ENCODE data around the gene ATOSA.

Gene ATOSA

DNA sequence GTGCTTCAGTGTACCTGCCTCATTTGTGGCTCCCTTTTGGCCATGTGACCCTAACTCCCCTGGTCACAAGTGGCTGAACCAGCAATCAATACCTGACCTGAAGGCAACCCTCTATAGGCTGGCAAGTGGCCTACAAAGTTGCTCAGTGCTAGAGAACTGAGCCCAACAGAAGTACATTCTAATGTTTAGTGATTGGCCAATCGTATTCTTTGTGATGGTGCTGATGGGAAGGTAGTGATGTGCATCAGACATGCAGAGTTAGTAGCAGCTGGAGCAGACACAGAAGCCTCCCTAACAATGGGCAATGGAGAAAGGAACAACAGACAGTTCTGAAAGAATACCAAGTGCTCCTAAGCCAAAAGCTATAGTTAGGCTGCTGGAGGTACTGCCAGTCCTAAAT is 10.4 kb upstream of the ATOSA start:
- H3K4me3 ChIP-seq (ENCODE audit: low read length), result no peak overlapping the region
- no peak for DNase-seq (ENCODE audit: low read depth, low spot score)

DNA sequence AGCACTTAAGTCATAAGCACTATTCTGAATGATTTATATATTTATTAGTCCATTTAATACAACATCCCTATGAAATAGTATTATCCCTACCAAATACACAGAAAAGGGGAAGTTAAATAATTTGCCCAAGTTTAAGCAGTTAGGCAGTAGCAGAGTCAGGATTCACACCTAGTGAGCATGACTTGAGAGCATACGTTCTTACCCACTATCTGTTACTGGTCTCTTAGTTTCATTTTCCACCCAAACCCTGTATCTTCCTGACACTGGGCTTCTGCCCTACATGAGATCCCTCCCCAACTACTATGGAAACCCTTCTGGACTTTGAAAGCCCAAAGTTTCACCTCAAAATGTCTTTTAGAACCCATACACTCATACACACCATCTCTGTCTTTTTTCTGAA is 4.4 kb upstream of the ATOSA start:
- no peak overlapping the region for H3K4me3 ChIP-seq (ENCODE audit: low read length)
- DNase-seq (ENCODE audit: low read depth, low spot score), result no peak

- no peak for DNase-seq (ENCODE audit: low read depth, low spot score)
- no peak overlapping the region for H3K4me3 ChIP-seq (ENCODE audit: low read length)
These were observed 3.6 kb upstream of the ATOSA start for GRCh38 chr15:52682781-52683180.

- no peak for DNase-seq (ENCODE audit: low read depth, low spot score)
- no peak overlapping the region for H3K4me3 ChIP-seq (ENCODE audit: low read length)
These were observed 3.0 kb upstream of the ATOSA start for GRCh38 chr15:52682200-52682599.

DNA sequence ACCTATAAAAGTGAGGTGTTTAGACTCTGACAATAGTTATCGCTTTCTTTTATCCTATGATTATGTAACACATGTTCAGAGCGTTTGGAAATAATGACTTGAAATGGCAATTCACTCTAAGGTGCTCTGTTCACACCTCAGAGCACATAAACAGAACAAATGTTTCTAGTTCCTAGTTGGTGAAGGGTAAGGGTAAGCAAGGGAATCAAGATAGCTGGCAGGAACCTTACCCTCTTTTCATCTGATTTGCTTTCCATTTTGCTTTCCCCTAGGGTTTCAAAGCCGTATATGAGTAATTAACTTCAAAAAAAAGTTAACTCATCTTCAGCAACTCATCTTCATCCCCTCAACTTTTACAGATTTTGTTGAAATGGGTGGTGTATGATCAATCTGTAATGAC is 2.3 kb upstream of the ATOSA start:
- DNase-seq (ENCODE audit: low read depth, low spot score), result no peak
- no peak overlapping the region for H3K4me3 ChIP-seq (ENCODE audit: low read length)

GRCh38 chr15:52680761-52681160 is 1.6 kb upstream of the ATOSA start:
- no peak overlapping the region for H3K4me3 ChIP-seq (ENCODE audit: low read length)
- no peak for DNase-seq (ENCODE audit: low read depth, low spot score)

DNA sequence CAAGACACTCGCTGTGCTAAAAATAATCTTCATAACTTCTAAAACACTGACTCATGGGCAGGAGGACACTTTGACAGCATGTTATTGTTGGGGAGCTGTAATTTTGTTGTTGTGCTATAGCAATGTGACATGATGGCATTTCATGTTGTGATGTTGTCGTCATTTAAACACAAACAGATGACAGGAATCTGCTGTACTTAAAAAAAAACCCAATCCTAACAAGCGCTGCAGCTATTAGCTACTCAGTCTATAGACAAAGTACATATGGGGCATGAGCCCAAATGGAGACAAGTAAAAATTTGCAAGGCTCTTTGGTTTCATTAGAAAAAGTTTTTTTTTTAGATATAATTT is 828 bp upstream of the ATOSA start:
- H3K4me3 ChIP-seq (ENCODE audit: low read length), result peak overlapping the region; percentile 83
- DNase-seq (ENCODE audit: low read depth, low spot score), result no peak

GRCh38 chr15:52678468-52679231 is 538 bp downstream of the ATOSA start:
- no peak for DNase-seq (ENCODE audit: low read depth, low spot score)
- peak overlapping the region; percentile 83 for H3K4me3 ChIP-seq (ENCODE audit: low read length)

GRCh38 chr15:52677593-52678467 is 1.4 kb downstream of the ATOSA start:
- DNase-seq (ENCODE audit: low read depth, low spot score), result peak; percentile 46

GRCh38 chr15:52674831-52675230 is 4.4 kb downstream of the ATOSA start:
- no peak overlapping the region for H3K4me3 ChIP-seq (ENCODE audit: low read length)
- no peak for DNase-seq (ENCODE audit: low read depth, low spot score)

More at GRCh38 chr15:52677593-52678467, 1.4 kb downstream of the ATOSA start:
- peak overlapping the region; percentile 83 for H3K4me3 ChIP-seq (ENCODE audit: low read length)

GRCh38 chr15:52673734-52674133 is 5.5 kb downstream of the ATOSA start:
- DNase-seq (ENCODE audit: low read depth, low spot score), result no peak
- no peak overlapping the region for H3K4me3 ChIP-seq (ENCODE audit: low read length)

DNA sequence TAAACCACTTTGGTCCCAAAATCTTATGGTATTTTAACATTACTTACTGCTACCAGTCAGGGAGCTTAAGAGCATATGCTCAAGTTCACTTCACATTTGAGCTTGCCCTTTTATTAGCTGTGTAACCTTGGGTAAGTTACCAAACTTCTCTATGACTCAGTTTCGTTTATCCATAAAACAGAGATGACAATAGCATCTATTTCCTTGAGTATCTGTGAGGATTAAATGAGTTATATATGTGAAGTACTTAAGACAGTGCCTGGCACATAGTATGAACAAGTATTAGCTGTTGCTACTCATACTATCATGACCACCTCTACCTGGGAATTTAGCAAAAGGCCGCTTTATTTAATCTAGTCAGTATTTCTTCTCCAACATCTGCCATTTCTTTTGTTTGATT is 5.9 kb downstream of the ATOSA start:
- H3K4me3 ChIP-seq (ENCODE audit: low read length), result no peak overlapping the region
- no peak for DNase-seq (ENCODE audit: low read depth, low spot score)

DNA sequence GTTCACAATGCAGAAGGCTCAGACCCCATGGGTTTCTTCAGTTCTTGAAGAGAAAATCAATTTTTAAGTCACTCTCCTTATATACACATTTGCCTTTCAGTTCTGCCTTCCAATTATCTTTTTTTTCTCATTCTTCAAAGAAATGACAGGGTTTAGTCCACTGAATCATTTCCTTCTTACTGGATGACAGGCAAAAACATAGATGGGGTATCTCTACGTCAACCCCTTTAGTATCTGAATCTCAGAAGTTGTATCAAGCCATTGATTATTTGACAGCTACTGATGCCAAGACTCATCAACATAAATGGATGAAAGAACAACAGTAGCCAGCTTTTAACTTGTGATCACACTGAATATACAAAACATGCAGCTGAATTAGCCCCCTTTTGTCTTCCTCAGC is 6.5 kb downstream of the ATOSA start:
- H3K4me3 ChIP-seq (ENCODE audit: low read length), result no peak overlapping the region
- DNase-seq (ENCODE audit: low read depth, low spot score), result no peak

GRCh38 chr15:52670087-52670486 is 9.1 kb downstream of the ATOSA start:
- DNase-seq (ENCODE audit: low read depth, low spot score), result no peak
- H3K4me3 ChIP-seq (ENCODE audit: low read length), result no peak overlapping the region

DNA sequence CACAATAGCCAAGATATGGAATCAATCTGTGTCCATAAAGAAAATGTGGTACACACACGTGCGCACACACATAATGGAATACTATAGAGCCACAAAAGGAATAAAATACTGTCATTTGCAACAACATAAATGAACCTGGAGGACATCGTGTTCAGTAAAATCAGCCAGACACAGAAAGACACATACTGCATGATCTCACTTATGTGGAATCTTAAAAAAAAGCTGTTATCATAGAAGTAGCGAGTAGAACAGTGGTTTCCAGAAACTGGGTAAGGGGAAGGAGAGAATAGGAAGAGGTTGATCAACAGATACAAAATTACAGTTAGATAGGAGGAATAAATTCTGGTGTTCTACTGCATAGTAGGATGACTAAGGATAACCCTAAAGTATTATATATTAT is 11.1 kb downstream of the ATOSA start:
- DNase-seq (ENCODE audit: low read depth, low spot score), result no peak
- no peak overlapping the region for H3K4me3 ChIP-seq (ENCODE audit: low read length)

DNA sequence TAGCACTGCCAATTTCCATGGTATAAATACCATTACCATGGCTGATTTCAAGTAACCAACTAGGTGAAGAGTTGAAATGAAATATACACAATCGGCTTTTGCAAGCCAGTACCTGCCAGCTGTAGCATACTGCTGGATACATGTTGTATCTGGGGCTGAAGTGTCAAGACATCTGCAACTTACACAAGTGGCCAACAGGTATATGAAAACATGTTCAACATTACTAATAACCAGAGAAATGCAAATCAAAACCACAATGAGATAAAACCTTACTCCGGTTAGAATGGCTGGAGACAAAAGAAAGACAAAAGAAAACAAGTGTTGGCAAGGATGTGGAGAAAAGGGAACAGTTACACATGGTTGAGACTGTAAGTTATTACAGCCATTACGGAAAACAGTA is 11.6 kb downstream of the ATOSA start:
- DNase-seq (ENCODE audit: low read depth, low spot score), result no peak
- no peak overlapping the region for H3K4me3 ChIP-seq (ENCODE audit: low read length)

DNA sequence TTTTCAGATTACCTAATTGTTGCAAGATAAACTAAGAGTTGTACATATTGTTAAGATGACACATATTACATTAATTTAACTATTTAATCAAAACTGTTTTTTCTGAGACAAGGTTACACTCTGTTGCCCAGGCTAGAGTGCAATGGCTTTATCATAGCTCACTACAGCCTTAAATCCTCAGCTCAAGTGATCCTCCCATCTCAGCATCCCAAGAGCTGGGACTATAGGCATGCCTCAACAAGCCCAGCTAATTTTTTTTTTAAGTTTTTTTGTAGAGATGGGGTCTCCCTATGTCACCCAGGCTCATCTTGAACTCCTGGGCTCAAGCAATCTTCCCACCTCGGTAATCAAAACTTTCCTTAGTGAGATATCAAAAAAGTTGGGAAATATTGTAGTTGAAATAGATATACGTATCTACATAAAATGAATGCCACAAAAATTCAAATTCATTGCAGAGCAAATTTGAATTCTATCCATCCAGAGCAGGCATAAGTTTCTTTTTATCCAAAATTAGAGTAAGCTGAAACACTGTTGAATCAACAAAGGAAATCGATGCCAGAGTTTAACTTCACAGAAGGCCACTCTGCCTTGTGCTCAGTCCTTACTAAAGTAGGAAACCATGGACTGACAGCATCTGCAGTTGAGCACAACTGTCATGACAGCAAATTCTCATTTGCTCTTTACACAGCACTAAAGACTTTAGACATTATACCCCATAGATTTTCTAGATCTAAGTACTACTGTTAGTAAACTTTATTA is 15.5 kb downstream of the ATOSA start:
- H3K4me3 ChIP-seq (ENCODE audit: low read length), result no peak overlapping the region
- DNase-seq (ENCODE audit: low read depth, low spot score), result no peak

DNA sequence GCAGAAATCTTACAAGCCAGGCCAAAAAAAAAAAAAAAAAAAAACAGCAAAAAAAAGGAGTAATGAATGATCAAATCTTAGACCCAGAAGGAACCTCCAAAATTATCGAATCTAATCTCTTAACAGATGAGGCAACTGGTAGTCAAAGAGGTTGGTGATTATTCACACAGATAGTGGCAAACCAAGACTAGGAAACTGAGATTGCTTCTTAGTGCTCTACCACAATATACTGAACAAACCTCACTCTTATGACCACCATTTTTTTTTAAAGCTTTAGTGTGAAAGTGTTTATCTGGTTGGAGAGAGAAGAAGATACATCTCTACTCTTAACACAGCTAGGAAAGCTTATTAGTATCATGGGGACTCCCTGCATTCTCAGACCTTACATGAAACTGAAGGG is 17.3 kb downstream of the ATOSA start:
- no peak for DNase-seq (ENCODE audit: low read depth, low spot score)
- H3K4me3 ChIP-seq (ENCODE audit: low read length), result no peak overlapping the region

DNA sequence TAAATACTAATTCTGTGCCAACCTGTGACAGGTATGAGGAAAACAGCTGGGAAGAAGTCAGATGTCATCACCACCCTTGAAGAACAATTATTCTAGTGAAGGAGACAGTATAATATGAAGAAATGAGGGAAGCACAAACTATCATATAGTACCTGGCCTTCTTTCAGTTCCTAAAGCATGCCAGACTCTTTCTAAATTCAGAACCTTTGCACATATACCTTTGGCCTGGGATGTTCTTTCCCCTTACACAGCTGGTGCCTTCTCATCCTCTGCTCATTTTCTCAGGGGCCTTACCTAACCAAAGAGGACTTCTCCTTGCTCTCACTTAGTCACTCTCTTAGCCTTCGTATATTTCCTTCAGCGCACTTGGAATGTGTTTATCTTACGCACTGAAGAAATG is 19.0 kb downstream of the ATOSA start:
- DNase-seq (ENCODE audit: low read depth, low spot score), result no peak
- no peak overlapping the region for H3K4me3 ChIP-seq (ENCODE audit: low read length)

DNA sequence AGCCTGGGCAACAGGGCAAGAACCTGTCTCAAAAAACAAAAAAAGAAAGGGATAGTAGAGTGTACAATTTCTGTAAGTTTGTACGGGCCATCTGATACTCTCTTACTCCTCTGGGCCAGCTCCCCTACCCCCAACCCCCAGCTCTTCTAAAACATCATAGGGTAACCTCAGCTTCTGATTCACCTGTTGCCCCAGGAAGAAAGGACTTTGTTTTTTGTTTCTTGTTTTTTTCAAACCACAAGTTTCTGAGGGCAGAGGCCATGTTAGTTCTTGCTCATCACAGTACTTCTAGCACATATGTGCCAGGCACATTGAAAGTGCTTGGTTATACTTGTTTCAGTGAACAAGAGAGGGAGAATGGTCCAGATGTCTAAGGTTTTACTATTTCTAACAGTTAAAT is 20.2 kb downstream of the ATOSA start:
- H3K4me3 ChIP-seq (ENCODE audit: low read length), result no peak overlapping the region
- DNase-seq (ENCODE audit: low read depth, low spot score), result no peak
